Adrenal gland (tissue), 12 donors: ENCODE measurements around the gene JAZF1. TPM values are rescaled to one million over a fixed set of nuclear protein-coding genes. Genes with fewer than 3 reads are reported as not detected.

Source experiments
- DNase-seq, 7 donors: peaks; one replicate each; pipeline ENCODE4 v3.0.0-alpha.2; 2019 to 2020
- H3K27ac ChIP-seq, 5 donors: fragments of 200-600 bp; sonication (generic) in 4 of 5; 1 replicate in 3 of 5; 2 replicates in 2 of 5; pipeline versions ENCODE4 v1.5.1 to v1.8.0; 2016 to 2020; ENCODE audit warnings: mild to moderate bottlenecking in 1 of 5
- H3K27me3 ChIP-seq: fragments of 200-600 bp; 2 replicates; pipeline ENCODE4 v1.8.0; 2021
- H3K36me3 ChIP-seq, 2 donors: fragments of 200-600 bp; replicated peaks in 1 of 2; 1 replicate in 1 of 2; 2 replicates in 1 of 2; pipeline versions ENCODE4 v1.5.1 to v1.8.0; 2018 to 2022
- H3K4me1 ChIP-seq, 2 donors: fragments of 200-600 bp; replicated peaks in 1 of 2; 1 replicate in 1 of 2; 2 replicates in 1 of 2; pipeline versions ENCODE4 v1.5.1 to v1.8.0; 2018 to 2021
- H3K4me3 ChIP-seq, 4 donors: fragments of 200-600 bp; sonication (generic) in 3 of 4; one replicate each; pipeline ENCODE4 v1.5.1; 2016 to 2018
- H3K9me3 ChIP-seq, 3 donors: fragments of 200-600 bp; sonication (generic) in 1 of 3; replicated peaks in 1 of 3; 1 replicate in 2 of 3; 2 replicates in 1 of 3; pipeline versions ENCODE4 v1.5.1 to v1.8.0; 2016 to 2021
- CTCF ChIP-seq, 6 experiments: fragments of 450-650 bp in 4 of 6; fragments of 200-600 bp in 2 of 6; sonication (generic) in 1 of 6; IDR thresholded peaks; 1 replicate in 5 of 6; 2 replicates in 1 of 6; pipeline versions ENCODE4 v1.5.1 to v1.8.0; 2016 to 2021; ENCODE audit warnings: antibody characterized with exemption in 6 of 6, mild to moderate bottlenecking in 2 of 6, moderate library complexity in 1 of 6
- POLR2A ChIP-seq, 2 donors: fragments of 450-650 bp; IDR thresholded peaks; one replicate each; pipeline ENCODE4 v1.6.1; 2017; ENCODE audit warnings: antibody characterized with exemption in 2 of 2, mild to moderate bottlenecking in 2 of 2, moderate library complexity in 1 of 2
- WGBS, 4 donors: extraction: QIAGEN DNeasy Blood & Tissue Kit in 2 of 4; methylation state at CpG; one replicate each; pipeline versions ENCODE4 v1.1.5 to v1.1.7; 2013 to 2017; 5-methylcytosine and 5-hydroxymethylcytosine counted together
- intact Hi-C, 2 donors: fragments of 100-400 bp; cut with DNase I; formaldehyde crosslinking; loops; one replicate each; pipeline versions ENCODE4 v1.14.1 to v1.15.0; 2022 to 2023
- polyA plus RNA-seq, 3 donors: library from polyadenylated mRNA; stranded (reverse); fragments of 200-250 nt in 2 of 3; fragments of 350-450 nt in 1 of 3; fragmentation: Illumina TruSeq in 1 of 3; extraction: RNeasy Lipid Tissue Mini Kit (QIAGEN cat#74804) in 1 of 3; gene quantifications; one replicate each; pipeline ENCODE4 v1.2.3, GENCODE V29; 2013 to 2014
- total RNA-seq, 9 donors: library from RNA; depleted of rRNA in 4 of 9; stranded (reverse); fragments of >200 nt in 4 of 9; fragments of 120-200 nt in 1 of 9; fragmentation: NEBNext Ultra II Directional in 1 of 9; extraction: Animal tissue kit (Norgen Biotek cat#: 25700) in 1 of 9; gene quantifications; one replicate each; pipeline versions ENCODE4 v1.1.0 to v1.2.4, GENCODE V29; 2013 to 2023
- donor health status: healthy with polysubstance abuse.
- donor health status: Bipolar disorder and iron deficiency.
- donor health status: DM: yes; HTN: yes; CAD: no.
- donor health status: DM: no; HTN: no; CAD: no.
- donor health status: DM: no; HTN: no; CAD: no.
- donor health status: DM: yes; HTN: yes; CAD: no.

Gene JAZF1
- total and polyA plus RNA-seq, 12 donors: 18.5 to 192 (median 96.3) TPM

- H3K9me3 ChIP-seq: no peaks in the 10 kb centered on the region
- H3K27ac ChIP-seq: no peak overlapping the region
- WGBS, 4 donors: 77 to 86% (median 80%) methylated on average over 5 of the region's 5 CpGs
- peaks cover 5 to 31% of the 10 kb centered on the region in 2 donors for H3K4me1 ChIP-seq
- intact Hi-C loops: no loop called here
- no peaks in the 10 kb centered on the region for H3K27me3 ChIP-seq
- DNase-seq: no peak
- no peak overlapping the region for H3K4me3 ChIP-seq
- no peaks in the 10 kb centered on the region for H3K36me3 ChIP-seq
- TF ChIP-seq POLR2A (IDR thresholded peaks at IDR 0.05): no peak
- no peak for TF ChIP-seq CTCF (IDR thresholded peaks at IDR 0.05)
These were observed 12.0 kb downstream of the JAZF1 start for GRCh38 chr7:28168393-28169158.

- DNase-seq: no peak
- peaks cover 5 to 29% of the 10 kb centered on the region in 2 donors for H3K4me1 ChIP-seq
- TF ChIP-seq POLR2A (IDR thresholded peaks at IDR 0.05): no peak
- no peak for TF ChIP-seq CTCF (IDR thresholded peaks at IDR 0.05)
- no peak overlapping the region for H3K4me3 ChIP-seq
- 66 to 79% (median 70%) methylated on average over 5 of the region's 5 CpGs for WGBS, 4 donors
- H3K9me3 ChIP-seq: no peaks in the 10 kb centered on the region
- no peaks in the 10 kb centered on the region for H3K36me3 ChIP-seq
- H3K27ac ChIP-seq: no peak overlapping the region
- intact Hi-C loops: no loop called here
- no peaks in the 10 kb centered on the region for H3K27me3 ChIP-seq
These were observed 13.4 kb downstream of the JAZF1 start for GRCh38 chr7:28166982-28167715.

GRCh38 chr7:28165961-28166955, 14.3 kb downstream of the JAZF1 start:
- no peaks in the 10 kb centered on the region for H3K27me3 ChIP-seq
- H3K4me3 ChIP-seq: no peak overlapping the region
- no peak for DNase-seq
- no peak overlapping the region for H3K27ac ChIP-seq
- no peaks in the 10 kb centered on the region for H3K9me3 ChIP-seq
- WGBS, 4 donors: 72 to 82% (median 80%) methylated on average over 4 of the region's 4 CpGs
- H3K4me1 ChIP-seq: peaks cover 5 to 26% of the 10 kb centered on the region in 2 donors
- H3K36me3 ChIP-seq: no peaks in the 10 kb centered on the region
- TF ChIP-seq CTCF (IDR thresholded peaks at IDR 0.05): no peak
- no peak for TF ChIP-seq POLR2A (IDR thresholded peaks at IDR 0.05)
- intact Hi-C loops: no loop called here

GRCh38 chr7:28165261-28165660, 15.3 kb downstream of the JAZF1 start:
- WGBS, 4 donors: 56 to 84% (median 70%) methylated on average over 2 of the region's 2 CpGs
- H3K27me3 ChIP-seq: no peaks in the 10 kb centered on the region
- no peaks in the 10 kb centered on the region for H3K9me3 ChIP-seq
- H3K27ac ChIP-seq: no peak overlapping the region
- intact Hi-C loops: no loop called here
- no peak for TF ChIP-seq CTCF (IDR thresholded peaks at IDR 0.05)
- no peak for TF ChIP-seq POLR2A (IDR thresholded peaks at IDR 0.05)
- no peaks in the 10 kb centered on the region for H3K36me3 ChIP-seq
- H3K4me1 ChIP-seq: peaks cover 5 to 26% of the 10 kb centered on the region in 2 donors
- no peak overlapping the region for H3K4me3 ChIP-seq
- DNase-seq: no peak
